ENCODE data around the gene SLC22A17.

SLC22A17 gene

GRCh38 chr14:23349156-23349845 is 3.4 kb downstream of the SLC22A17 start:
- DNase-seq (ENCODE audit: low read depth), result no peak
- no peak for TF ChIP-seq CTCF (IDR thresholded peaks at IDR 0.05; ENCODE audit: control insufficient read depth, extremely low read depth, insufficient read depth)
- no peak overlapping the region for H3K4me3 ChIP-seq (ENCODE audit: low read depth, low read length)

GRCh38 chr14:23348297-23348655 is 4.4 kb downstream of the SLC22A17 start:
- no peak overlapping the region for H3K4me3 ChIP-seq (ENCODE audit: low read depth, low read length)
- TF ChIP-seq CTCF (IDR thresholded peaks at IDR 0.05; ENCODE audit: control insufficient read depth, extremely low read depth, insufficient read depth), result no peak
- no peak for DNase-seq (ENCODE audit: low read depth)

GRCh38 chr14:23347406-23348296 is 5.0 kb downstream of the SLC22A17 start:
- H3K4me3 ChIP-seq (ENCODE audit: low read depth, low read length), result no peak overlapping the region
- no peak for TF ChIP-seq CTCF (IDR thresholded peaks at IDR 0.05; ENCODE audit: control insufficient read depth, extremely low read depth, insufficient read depth)
- no peak for DNase-seq (ENCODE audit: low read depth)

GRCh38 chr14:23346693-23347405 is 5.8 kb downstream of the SLC22A17 start:
- TF ChIP-seq CTCF (IDR thresholded peaks at IDR 0.05; ENCODE audit: control insufficient read depth, extremely low read depth, insufficient read depth), result no peak
- DNase-seq (ENCODE audit: low read depth), result no peak

GRCh38 chr14:23345987-23346692 is 6.5 kb downstream of the SLC22A17 start:
- DNase-seq (ENCODE audit: low read depth), result no peak
- no peak for TF ChIP-seq CTCF (IDR thresholded peaks at IDR 0.05; ENCODE audit: control insufficient read depth, extremely low read depth, insufficient read depth)
- no peak overlapping the region for H3K4me3 ChIP-seq (ENCODE audit: low read depth, low read length)

More at GRCh38 chr14:23346693-23347405, 5.8 kb downstream of the SLC22A17 start:
- H3K4me3 ChIP-seq (ENCODE audit: low read depth, low read length), result no peak overlapping the region

GRCh38 chr14:23344481-23344880 is 8.2 kb downstream of the SLC22A17 start:
- DNase-seq (ENCODE audit: low read depth), result no peak
- TF ChIP-seq CTCF (IDR thresholded peaks at IDR 0.05; ENCODE audit: control insufficient read depth, extremely low read depth, insufficient read depth), result no peak
- H3K4me3 ChIP-seq (ENCODE audit: low read depth, low read length), result no peak overlapping the region

All from LNCaP clone FGC (cell line).